ENCODE data around the gene DIP2C.
"Not testable (repeated sequence)": the region's sequence is repeated elsewhere in the genome, so short reads cannot be mapped to it uniquely, and the experiment has no call there.

Gene DIP2C

DNA sequence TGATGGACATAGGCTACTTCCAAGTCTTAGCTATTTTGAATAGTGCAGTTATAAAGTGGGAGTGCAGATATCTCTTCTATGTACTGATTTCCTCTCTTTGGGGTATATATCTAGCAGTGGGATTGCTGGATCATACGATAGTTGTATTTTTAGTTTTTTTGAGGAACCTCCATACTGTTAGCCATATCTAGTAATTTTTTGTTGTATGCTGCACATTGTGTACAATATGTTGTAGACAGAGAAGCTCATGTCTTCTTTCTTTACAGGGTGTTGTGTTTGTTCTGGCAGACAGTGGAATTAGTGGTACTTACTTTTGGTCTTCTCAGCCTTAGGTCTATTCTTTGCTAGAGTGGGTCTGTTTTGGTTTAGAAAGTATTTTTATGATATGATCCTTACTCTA is 13.7 kb upstream of the DIP2C start:
- DNase-seq (ENCODE audit: low spot score) = no peak
- in situ Hi-C loops (cut with MboI; ENCODE audit: low pct_unique_long_range_greater_than_20kb, low sequenced_read_pairs, unreplicated experiment) = no loop called here
- no peak for TF ChIP-seq CTCF (IDR thresholded peaks at IDR 0.05; ENCODE audit: extremely low read depth, insufficient read depth, missing control alignments)

- in situ Hi-C loops (cut with MboI; ENCODE audit: low pct_unique_long_range_greater_than_20kb, low sequenced_read_pairs, unreplicated experiment) = not testable (repeated sequence)
These were observed 10.7 kb upstream of the DIP2C start for GRCh38 chr10:700183-700582.

DNA sequence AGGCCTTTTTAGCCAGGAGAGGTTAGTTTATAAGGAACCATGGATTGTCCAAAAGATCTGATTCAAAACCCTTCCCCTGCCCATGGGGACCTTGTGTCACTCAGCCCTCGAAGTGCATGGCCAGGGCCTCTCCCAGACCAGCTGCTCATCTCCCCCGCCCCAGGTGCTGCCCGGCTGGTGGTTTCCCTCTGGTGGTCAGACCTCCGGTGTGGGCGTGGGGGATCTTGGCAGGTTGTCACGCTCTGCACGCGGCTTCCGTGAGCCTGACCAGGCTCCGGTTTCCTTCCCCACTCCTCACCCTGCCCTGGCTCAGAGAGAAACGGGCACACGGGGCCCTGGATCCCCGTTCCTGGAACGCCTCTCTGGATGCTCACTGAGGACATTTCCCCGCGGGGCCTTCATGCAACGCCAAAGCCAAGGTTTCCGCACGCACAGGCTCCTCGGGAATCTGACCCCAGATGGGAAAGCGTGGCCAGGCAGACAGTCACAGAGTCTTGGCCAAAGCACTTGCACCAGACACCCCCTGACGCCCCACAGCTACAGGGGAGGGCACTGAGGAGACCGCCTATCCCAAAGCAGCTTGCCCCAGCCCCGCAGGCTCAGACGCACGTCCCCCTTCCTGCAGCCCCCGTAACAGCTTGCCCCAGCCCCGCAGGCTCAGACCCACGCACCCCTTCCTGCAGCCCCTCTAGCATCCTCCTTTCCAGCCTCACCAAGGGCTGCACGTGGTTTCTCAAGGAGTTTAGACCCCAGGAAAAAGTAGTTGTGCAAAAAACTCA is 7.8 kb upstream of the DIP2C start:
- peak; percentile 51 for DNase-seq (ENCODE audit: low spot score)
- TF ChIP-seq CTCF (IDR thresholded peaks at IDR 0.05; ENCODE audit: extremely low read depth, insufficient read depth, missing control alignments) = no peak
- in situ Hi-C loops (cut with MboI; ENCODE audit: low pct_unique_long_range_greater_than_20kb, low sequenced_read_pairs, unreplicated experiment) = no loop called here

More at GRCh38 chr10:700183-700582, 10.7 kb upstream of the DIP2C start:
- not testable (repeated sequence) for DNase-seq (ENCODE audit: low spot score)

DNA sequence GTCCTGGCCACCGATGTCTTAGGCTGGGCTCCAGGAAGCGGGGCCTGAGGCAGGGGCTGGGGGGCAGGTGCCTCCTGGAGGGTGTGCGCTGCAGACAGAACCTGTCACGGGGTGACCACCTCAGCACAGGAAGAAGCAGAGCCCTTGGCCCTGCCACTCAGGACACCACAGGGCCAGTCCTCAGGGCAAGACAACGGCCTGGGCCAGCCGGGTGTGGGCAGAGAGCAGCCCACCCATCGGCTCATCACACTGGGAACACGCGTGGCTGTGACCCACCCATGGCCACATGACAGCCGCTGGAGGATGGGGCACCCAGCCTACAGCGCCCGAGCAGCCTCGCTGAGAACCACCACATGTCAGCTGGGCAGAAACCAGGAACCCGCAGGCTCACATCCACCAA is 5.9 kb upstream of the DIP2C start:
- TF ChIP-seq CTCF (IDR thresholded peaks at IDR 0.05; ENCODE audit: extremely low read depth, insufficient read depth, missing control alignments) = no peak
- in situ Hi-C loops (cut with MboI; ENCODE audit: low pct_unique_long_range_greater_than_20kb, low sequenced_read_pairs, unreplicated experiment) = no loop called here
- no peak for DNase-seq (ENCODE audit: low spot score)

DNA sequence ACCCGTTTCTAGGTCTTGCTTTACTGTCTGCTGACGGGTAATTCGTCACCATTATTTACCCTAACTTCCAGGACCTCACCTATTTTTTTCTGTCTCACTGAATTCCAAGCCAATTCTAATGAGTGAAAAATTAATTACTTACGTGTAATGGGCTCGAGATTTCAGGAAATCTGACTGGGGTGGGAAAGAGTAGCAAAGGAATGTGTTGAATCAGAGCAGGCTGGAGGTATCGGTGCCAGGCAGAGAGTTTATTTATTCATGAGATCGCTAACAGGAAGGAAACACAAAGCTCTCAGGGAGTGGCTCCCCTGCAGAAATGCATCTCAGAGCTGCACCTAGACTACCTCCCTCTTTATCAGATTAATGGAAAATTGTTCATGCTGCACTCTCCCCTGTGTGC is 4.0 kb upstream of the DIP2C start:
- no peak for TF ChIP-seq CTCF (IDR thresholded peaks at IDR 0.05; ENCODE audit: extremely low read depth, insufficient read depth, missing control alignments)
- in situ Hi-C loops (cut with MboI; ENCODE audit: low pct_unique_long_range_greater_than_20kb, low sequenced_read_pairs, unreplicated experiment) = no loop called here
- no peak for DNase-seq (ENCODE audit: low spot score)

- TF ChIP-seq CTCF (IDR thresholded peaks at IDR 0.05; ENCODE audit: extremely low read depth, insufficient read depth, missing control alignments) = no peak
- in situ Hi-C loops (cut with MboI; ENCODE audit: low pct_unique_long_range_greater_than_20kb, low sequenced_read_pairs, unreplicated experiment) = no loop called here
- no peak for DNase-seq (ENCODE audit: low spot score)
These were observed 3.3 kb upstream of the DIP2C start for GRCh38 chr10:692682-693351.

DNA sequence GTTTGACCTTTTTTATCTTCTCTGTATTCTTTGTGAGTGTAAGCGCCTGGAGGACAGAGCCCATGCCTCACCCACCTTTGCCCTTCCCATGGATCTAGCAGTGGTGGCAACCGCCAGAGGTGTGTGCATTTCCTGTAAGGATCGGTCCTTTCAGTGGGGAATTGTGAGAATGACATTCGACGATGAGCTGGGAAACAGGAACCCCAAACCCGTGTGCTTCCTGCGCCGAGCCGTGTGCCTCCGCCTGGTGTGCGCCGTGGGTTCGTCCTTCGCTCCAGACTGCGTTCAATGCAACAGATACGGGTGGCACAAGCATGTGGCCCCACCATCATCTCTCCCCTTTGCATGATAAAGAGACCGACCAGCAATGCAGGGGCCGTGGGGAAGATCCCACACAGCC is 1.7 kb upstream of the DIP2C start:
- in situ Hi-C loops (cut with MboI; ENCODE audit: low pct_unique_long_range_greater_than_20kb, low sequenced_read_pairs, unreplicated experiment) = no loop called here

More for the DNA sequence above, 1.7 kb upstream of the DIP2C start:
- TF ChIP-seq CTCF (IDR thresholded peaks at IDR 0.05; ENCODE audit: extremely low read depth, insufficient read depth, missing control alignments) = no peak
- peak; percentile 14 for DNase-seq (ENCODE audit: low spot score)
